Kidney epithelial cell (primary cell): ENCODE data around the gene ERI3. TPM values are rescaled to one million over a fixed set of nuclear protein-coding genes. Genes with fewer than 3 reads are reported as not detected.

Experiments used
- DNase-seq: peaks from one replicate; pipeline ENCODE4 v3.0.0-alpha.2; 2010; ENCODE audit warnings: low read depth
- H3K27me3 ChIP-seq: 2 replicates; pipeline ENCODE4 v1.6.0; 2011; ENCODE audit warnings: low read length; ENCODE audit not compliant: control insufficient read depth, insufficient read depth
- H3K36me3 ChIP-seq: 2 replicates; pipeline ENCODE4 v1.5.1; 2011; ENCODE audit warnings: low read length; ENCODE audit not compliant: control insufficient read depth, insufficient read depth
- H3K4me3 ChIP-seq: 2 replicates; pipeline ENCODE4 v1.5.1; 2011; ENCODE audit warnings: low read depth, mild to moderate bottlenecking, control low read depth, low read length
- total RNA-seq: library from RNA; depleted of rRNA; stranded (reverse); fragments of >200 nt; gene quantifications from 2 replicates; pipeline ENCODE4 v1.2.3, GENCODE V29; 2015
- TF ChIP-seq, protein P1 (sequence below): IDR thresholded peaks from 2 replicates; pipeline ENCODE4 v1.5.1; 2011; ENCODE audit warnings: mild to moderate bottlenecking, moderate library complexity, low read length, control low read depth, inconsistent platforms; ENCODE audit not compliant: insufficient read depth, poor library complexity, severe bottlenecking

The ERI3 gene
- total RNA-seq, 1 donor from 2014 or later, result 64.8 TPM

DNA sequence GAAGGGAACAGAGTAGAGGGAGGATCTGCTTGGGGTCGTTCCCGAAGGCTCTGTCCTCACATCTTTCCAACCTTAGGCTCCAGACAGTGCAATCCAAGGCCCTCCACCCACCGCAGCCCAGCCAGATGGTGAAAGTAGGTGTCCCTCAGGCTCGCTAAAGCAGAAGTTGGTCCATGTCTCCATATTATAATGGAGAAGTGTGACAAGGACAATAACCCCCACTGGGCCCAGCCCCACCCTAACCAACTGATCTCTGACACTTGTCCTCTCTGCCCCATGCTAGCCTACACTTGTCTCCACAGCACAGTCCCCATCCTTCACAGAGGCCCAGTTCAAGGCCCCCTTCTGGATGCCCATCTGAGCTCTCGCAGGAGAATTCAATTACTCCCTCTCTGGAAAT lies 93.1 kb downstream of the ERI3 start:
- TF ChIP-seq, protein P1, sequence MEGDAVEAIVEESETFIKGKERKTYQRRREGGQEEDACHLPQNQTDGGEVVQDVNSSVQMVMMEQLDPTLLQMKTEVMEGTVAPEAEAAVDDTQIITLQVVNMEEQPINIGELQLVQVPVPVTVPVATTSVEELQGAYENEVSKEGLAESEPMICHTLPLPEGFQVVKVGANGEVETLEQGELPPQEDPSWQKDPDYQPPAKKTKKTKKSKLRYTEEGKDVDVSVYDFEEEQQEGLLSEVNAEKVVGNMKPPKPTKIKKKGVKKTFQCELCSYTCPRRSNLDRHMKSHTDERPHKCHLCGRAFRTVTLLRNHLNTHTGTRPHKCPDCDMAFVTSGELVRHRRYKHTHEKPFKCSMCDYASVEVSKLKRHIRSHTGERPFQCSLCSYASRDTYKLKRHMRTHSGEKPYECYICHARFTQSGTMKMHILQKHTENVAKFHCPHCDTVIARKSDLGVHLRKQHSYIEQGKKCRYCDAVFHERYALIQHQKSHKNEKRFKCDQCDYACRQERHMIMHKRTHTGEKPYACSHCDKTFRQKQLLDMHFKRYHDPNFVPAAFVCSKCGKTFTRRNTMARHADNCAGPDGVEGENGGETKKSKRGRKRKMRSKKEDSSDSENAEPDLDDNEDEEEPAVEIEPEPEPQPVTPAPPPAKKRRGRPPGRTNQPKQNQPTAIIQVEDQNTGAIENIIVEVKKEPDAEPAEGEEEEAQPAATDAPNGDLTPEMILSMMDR, result no peak

GRCh38 chr1:44261171-44261817 lies 93.8 kb downstream of the ERI3 start:
- Histone ChIP-seq H3K27me3 (no peaks in the 10 kb centered on the region), H3K4me3 (no peak overlapping the region), H3K36me3 (no peaks in the 10 kb centered on the region)
- no peak for DNase-seq
- TF ChIP-seq, protein P1, result no peak

More for the DNA sequence above, 93.1 kb downstream of the ERI3 start:
- Histone ChIP-seq H3K36me3 (no peaks in the 10 kb centered on the region), H3K27me3 (no peaks in the 10 kb centered on the region), H3K4me3 (no peak overlapping the region)
- DNase-seq, result no peak

DNA sequence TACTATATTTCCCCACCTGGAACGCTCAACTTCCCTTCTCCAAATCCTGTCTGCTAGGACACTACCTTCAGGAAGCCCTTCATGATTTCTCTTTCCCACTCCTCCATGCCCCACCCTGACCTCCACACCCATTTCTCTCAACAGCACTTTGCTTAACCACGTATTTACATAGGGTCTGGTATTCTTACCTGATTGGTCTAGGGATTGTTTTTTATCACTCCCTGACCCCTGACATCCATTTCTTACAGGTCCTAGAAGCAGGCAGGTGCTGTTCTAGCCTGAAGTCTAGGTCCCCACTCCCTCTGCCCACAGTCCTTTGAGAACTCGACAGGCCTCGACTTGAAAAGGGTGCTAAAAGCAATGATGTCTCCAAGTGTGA lies 94.3 kb downstream of the ERI3 start:
- no peak for DNase-seq
- TF ChIP-seq, protein P1, result no peak
- H3K4me3 ChIP-seq, result no peak overlapping the region
- H3K27me3 ChIP-seq, result no peaks in the 10 kb centered on the region
- no peaks in the 10 kb centered on the region for H3K36me3 ChIP-seq

GRCh38 chr1:44259090-44259489 lies 96.0 kb downstream of the ERI3 start:
- Histone ChIP-seq H3K36me3 (no peaks in the 10 kb centered on the region), H3K4me3 (no peak overlapping the region), H3K27me3 (no peaks in the 10 kb centered on the region)
- DNase-seq, result no peak
- TF ChIP-seq, protein P1, result no peak

DNA sequence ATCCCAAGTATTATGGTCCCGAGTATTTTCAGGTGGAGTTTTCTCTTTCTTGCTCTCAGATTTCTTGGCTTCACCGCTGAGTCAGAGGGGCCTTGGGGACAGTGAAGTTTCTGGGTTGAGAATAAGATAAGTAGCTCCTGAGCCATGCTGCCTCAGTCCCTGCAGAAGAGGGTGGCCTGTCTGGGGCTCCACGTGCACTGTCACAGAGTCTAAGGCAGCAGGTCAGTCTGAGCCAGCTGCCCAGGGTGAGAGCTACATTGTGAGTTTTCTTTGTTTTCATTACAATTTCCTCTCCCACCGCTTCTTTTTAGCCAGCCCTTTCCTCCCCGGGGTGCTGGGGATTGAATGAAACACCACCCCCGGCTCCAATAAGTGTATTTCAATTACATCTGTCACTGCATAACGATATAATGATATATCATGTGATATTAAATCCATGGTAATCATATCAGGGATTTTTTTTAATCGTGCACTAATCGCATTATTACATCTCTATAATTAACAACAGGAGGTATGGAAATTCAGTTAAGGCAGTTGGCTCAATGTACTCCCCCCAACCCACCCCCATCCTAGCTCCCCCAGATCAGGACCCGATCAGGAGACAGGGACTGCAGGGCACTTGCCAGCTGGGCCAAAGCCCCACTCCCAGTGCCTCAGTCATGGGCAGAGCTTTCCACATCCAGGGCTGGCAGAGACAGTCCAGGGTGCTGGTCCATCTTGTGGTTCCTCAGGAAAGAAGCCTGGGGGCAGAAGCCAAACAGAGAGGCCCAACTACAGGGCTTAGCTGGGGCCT lies 98.1 kb downstream of the ERI3 start:
- no peak for DNase-seq
- Histone ChIP-seq H3K27me3 (no peaks in the 10 kb centered on the region), H3K4me3 (no peak overlapping the region), H3K36me3 (no peaks in the 10 kb centered on the region)
- TF ChIP-seq, protein P1, result no peak
